SHP77 treated with DMSO at 0.1 percent for 48 hours (cell line): ENCODE results near the gene NKX1-1.

Experiments used
- DNase-seq: peaks from one replicate; lab custom pipeline; 2025; lab: John Stamatoyannopoulos, UW

Gene NKX1-1

GRCh38 chr4:1359976-1360375 is 46.3 kb downstream of the NKX1-1 start:
- no peak for DNase-seq

- DNase-seq: no peak
Measured at GRCh38 chr4:1359144-1359501, 47.1 kb downstream of the NKX1-1 start.

GRCh38 chr4:1358421-1359143 is 47.7 kb downstream of the NKX1-1 start:
- no peak for DNase-seq

GRCh38 chr4:1357356-1358248 is 48.6 kb downstream of the NKX1-1 start:
- no peak for DNase-seq

- DNase-seq: no peak
Measured at GRCh38 chr4:1356181-1356998, 49.9 kb downstream of the NKX1-1 start.

GRCh38 chr4:1355378-1355777 is 50.9 kb downstream of the NKX1-1 start:
- DNase-seq: no peak

GRCh38 chr4:1354983-1355275 is 51.3 kb downstream of the NKX1-1 start:
- no peak for DNase-seq

- no peak for DNase-seq
Measured at GRCh38 chr4:1354136-1354982, 51.9 kb downstream of the NKX1-1 start.

GRCh38 chr4:1353186-1354055 is 52.8 kb downstream of the NKX1-1 start:
- no peak for DNase-seq
